GM23338 (cell line): ENCODE results near the gene GRM5.
"Not testable (repeated sequence)": the region's sequence is repeated elsewhere in the genome, so short reads cannot be mapped to it uniquely, and the experiment has no call there.

Source experiments
- POLR2AphosphoS5 ChIP-seq: IDR thresholded peaks from 2 replicates; pipeline ENCODE4 v1.6.1; 2016; ENCODE audit warnings: antibody characterized with exemption, low read depth
- ZNF331 ChIP-seq: fragments of 250-450 bp; sonication (Bioruptor Pico); IDR thresholded peaks from 2 replicates; pipeline ENCODE4 v1.5.0; 2020; ENCODE audit warnings: low read depth, mild to moderate bottlenecking, moderate library complexity
- TF ChIP-seq, protein P1 (sequence below), 2 experiments: fragments of 200-600 bp in 1 of 2; sonication (generic) in 1 of 2; conservative IDR thresholded peaks; 2 replicates each; pipeline versions ENCODE4 v1.5.1 to v1.6.1; 2016 to 2017; ENCODE audit warnings: antibody characterized with exemption in 2 of 2, low read depth in 2 of 2, mild to moderate bottlenecking in 2 of 2, moderate library complexity in 1 of 2

DNA sequence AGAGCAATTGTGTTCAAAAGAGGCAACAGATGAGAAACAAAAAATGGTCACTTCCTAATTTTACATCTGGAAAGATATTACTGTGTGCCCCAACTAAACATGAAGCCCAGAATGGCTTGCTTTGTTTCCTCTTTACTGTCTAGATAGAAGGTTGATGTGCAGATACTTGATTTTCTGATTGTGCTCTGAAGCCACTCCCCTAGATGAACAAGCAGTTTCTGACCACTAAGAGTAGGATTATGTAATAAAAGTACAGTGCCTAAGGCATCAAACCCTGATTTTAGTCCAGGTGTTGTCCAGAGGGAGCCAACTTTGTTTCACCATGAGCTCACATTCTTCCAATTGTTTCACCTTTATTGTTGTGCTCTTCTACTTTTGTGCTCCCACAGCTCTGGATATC lies 116.9 kb downstream of the GRM5 start:
- not testable (repeated sequence) for TF ChIP-seq ZNF331 (CRISPR knock-in tag); POLR2AphosphoS5
- TF ChIP-seq, protein P1, sequence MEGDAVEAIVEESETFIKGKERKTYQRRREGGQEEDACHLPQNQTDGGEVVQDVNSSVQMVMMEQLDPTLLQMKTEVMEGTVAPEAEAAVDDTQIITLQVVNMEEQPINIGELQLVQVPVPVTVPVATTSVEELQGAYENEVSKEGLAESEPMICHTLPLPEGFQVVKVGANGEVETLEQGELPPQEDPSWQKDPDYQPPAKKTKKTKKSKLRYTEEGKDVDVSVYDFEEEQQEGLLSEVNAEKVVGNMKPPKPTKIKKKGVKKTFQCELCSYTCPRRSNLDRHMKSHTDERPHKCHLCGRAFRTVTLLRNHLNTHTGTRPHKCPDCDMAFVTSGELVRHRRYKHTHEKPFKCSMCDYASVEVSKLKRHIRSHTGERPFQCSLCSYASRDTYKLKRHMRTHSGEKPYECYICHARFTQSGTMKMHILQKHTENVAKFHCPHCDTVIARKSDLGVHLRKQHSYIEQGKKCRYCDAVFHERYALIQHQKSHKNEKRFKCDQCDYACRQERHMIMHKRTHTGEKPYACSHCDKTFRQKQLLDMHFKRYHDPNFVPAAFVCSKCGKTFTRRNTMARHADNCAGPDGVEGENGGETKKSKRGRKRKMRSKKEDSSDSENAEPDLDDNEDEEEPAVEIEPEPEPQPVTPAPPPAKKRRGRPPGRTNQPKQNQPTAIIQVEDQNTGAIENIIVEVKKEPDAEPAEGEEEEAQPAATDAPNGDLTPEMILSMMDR (conservative IDR thresholded peaks at IDR 0.05; ENCODE audit: low read depth in 2 of 2): not testable (repeated sequence)
